ENCODE results near the gene FNDC3B. TPM values are rescaled to one million over a fixed set of nuclear protein-coding genes. Genes with fewer than 3 reads are reported as not detected.

FNDC3B gene
- total RNA-seq, 4 donors from 2014 or later = 49.7 to 188 (median 165) TPM

DNA sequence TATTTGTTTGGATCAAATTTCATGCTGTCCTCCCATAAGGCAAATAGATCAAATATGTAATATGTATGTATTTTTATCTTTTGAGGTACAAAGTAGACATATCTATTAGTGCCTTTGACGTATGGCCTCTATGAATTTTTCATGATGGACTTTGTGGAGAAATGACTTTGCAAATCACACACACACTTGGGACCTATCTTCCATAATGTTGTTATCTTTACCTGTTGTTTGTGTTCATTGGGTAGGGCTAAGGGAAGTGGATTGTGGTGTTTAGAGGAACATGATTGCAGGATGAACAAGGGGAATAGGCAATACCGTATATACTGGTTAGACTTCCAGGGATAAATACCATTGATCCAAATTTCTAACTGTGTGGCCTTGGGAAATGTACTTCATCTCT is 266.6 kb downstream of the FNDC3B start:
- no peak overlapping the region for H3K27ac ChIP-seq
- no peak for DNase-seq
- intact Hi-C loops (cut with DNase I; ENCODE audit: low total_unique reads) = no loop called here
- no peaks in the 10 kb centered on the region for H3K9me3 ChIP-seq
- no peaks in the 10 kb centered on the region for H3K4me1 ChIP-seq
- H3K27me3 ChIP-seq = no peaks in the 10 kb centered on the region
- H3K36me3 ChIP-seq = no peaks in the 10 kb centered on the region
- no peak overlapping the region for H3K4me3 ChIP-seq
- TF ChIP-seq POLR2A (IDR thresholded peaks at IDR 0.05) = no peak
- TF ChIP-seq, protein P1, sequence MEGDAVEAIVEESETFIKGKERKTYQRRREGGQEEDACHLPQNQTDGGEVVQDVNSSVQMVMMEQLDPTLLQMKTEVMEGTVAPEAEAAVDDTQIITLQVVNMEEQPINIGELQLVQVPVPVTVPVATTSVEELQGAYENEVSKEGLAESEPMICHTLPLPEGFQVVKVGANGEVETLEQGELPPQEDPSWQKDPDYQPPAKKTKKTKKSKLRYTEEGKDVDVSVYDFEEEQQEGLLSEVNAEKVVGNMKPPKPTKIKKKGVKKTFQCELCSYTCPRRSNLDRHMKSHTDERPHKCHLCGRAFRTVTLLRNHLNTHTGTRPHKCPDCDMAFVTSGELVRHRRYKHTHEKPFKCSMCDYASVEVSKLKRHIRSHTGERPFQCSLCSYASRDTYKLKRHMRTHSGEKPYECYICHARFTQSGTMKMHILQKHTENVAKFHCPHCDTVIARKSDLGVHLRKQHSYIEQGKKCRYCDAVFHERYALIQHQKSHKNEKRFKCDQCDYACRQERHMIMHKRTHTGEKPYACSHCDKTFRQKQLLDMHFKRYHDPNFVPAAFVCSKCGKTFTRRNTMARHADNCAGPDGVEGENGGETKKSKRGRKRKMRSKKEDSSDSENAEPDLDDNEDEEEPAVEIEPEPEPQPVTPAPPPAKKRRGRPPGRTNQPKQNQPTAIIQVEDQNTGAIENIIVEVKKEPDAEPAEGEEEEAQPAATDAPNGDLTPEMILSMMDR (IDR thresholded peaks at IDR 0.05) = no peak

DNA sequence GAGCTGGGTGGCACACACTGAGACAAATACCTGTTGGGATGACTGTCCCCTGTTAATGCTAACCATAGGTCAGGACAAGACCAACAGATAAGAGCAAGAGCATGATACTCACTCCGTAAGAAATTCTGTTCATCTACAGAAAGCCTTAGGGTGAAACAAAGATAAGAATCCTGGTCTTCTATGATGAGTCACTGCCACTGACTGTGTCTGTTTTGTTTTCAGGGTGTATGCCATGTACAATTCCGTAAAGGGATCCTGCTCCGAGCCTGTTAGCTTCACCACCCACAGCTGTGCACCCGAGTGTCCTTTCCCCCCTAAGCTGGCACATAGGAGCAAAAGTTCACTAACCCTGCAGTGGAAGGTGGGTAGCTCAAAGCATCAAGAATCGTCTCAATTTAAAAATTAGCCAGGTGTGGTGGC is 267.8 kb downstream of the FNDC3B start:
- intact Hi-C loops (cut with DNase I; ENCODE audit: low total_unique reads) = no loop called here
- Histone ChIP-seq H3K27ac (peak overlapping the region; percentile 30 to 31), H3K36me3 (no peaks in the 10 kb centered on the region), H3K4me3 (no peak overlapping the region), H3K9me3 (no peaks in the 10 kb centered on the region), H3K4me1 (no peaks in the 10 kb centered on the region), H3K27me3 (no peaks in the 10 kb centered on the region)
- TF ChIP-seq, protein P1 (IDR thresholded peaks at IDR 0.05) = no peak
- TF ChIP-seq POLR2A (IDR thresholded peaks at IDR 0.05) = no peak
- no peak for DNase-seq

DNA sequence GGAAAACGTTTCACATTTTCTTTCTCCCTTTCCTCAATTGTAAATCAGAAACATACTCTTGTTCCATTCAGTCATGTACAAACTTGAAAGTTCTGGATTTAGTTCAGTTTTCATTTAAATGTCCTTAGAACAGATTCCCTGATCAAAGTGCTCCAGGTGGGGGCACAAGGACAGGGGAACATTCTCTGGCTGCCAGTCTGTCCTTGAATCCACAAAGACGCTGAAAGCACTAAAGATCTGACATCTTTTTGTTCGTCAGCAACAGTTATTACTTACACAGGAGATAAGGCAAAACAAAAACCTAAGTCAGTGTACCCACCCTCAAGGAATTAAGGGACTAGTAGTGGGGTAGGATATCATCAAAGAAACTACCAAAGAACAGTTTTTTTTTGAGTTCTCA is 269.7 kb downstream of the FNDC3B start:
- H3K27ac ChIP-seq = peak overlapping the region; percentile 16 to 25
- H3K36me3 ChIP-seq = no peaks in the 10 kb centered on the region
- DNase-seq = no peak
- intact Hi-C loops (cut with DNase I; ENCODE audit: low total_unique reads) = no loop called here
- H3K27me3 ChIP-seq = no peaks in the 10 kb centered on the region
- no peak for TF ChIP-seq POLR2A (IDR thresholded peaks at IDR 0.05)
- TF ChIP-seq, protein P1 (IDR thresholded peaks at IDR 0.05) = no peak
- peaks cover 0 to 7% of the 10 kb centered on the region in 2 donors for H3K4me1 ChIP-seq
- no peaks in the 10 kb centered on the region for H3K9me3 ChIP-seq
- H3K4me3 ChIP-seq = no peak overlapping the region

DNA sequence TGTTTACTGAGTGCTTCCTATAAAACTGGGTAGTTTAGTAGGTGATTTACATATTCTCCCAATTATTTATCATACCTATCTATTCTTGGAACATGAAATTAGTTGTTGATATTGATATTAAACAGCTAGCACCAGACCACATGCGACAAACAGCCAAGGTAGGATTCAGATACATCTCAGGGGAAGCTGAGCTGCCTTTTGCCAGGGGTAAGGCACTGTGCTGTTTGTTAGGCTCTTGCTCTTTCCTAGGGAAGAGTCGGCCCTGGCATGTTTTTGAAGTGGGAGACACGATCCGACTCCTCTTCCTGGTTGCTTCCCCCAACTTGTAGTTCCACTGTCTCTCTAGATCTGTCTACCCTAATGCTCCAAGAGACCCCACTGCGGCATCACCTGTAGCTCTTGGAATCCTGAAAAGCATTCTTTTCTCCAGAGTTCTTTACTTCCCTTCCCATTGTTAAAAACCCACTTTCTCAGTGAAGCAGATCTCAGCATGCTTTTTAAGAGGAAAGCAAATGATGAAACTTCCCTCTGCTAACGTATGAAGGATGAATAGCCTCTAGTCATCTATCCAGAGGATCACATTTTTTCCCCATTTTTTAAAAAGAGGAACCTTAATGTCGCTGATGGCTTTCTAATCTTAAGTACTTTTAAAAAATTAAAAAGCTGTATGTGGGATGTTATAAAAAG is 270.5 kb downstream of the FNDC3B start:
- no peak for DNase-seq
- no peak for TF ChIP-seq POLR2A (IDR thresholded peaks at IDR 0.05)
- TF ChIP-seq, protein P1 (IDR thresholded peaks at IDR 0.05) = no peak
- H3K36me3 ChIP-seq = no peaks in the 10 kb centered on the region
- no peaks in the 10 kb centered on the region for H3K9me3 ChIP-seq
- no peaks in the 10 kb centered on the region for H3K27me3 ChIP-seq
- intact Hi-C loops (cut with DNase I; ENCODE audit: low total_unique reads) = loop anchor here (10.0 kb wide), 1 partner anchor 175 kb away; no protein-coding TSS in a partner anchor
- H3K4me1 ChIP-seq = peaks cover under 1 to 11% of the 10 kb centered on the region in 2 donors
- H3K27ac ChIP-seq = peak overlapping the region; percentile 8 to 16
- no peak overlapping the region for H3K4me3 ChIP-seq

DNA sequence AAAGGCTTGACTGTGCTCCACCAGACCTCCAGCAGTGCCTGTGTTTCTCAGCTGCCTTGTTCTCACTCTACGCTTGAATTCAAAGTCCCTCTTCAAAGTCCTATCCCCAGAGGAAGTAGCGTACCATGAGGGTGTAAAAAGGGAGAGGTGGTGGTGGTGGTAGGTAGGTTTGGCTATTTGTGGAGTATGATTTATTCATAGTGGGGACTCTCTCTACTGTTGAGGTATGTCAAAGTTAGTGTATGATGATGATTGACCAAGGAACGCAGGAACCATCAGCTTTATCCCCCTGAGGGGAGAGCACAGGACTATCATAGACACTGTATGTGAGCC is 271.0 kb downstream of the FNDC3B start:
- H3K27me3 ChIP-seq = no peaks in the 10 kb centered on the region
- intact Hi-C loops (cut with DNase I; ENCODE audit: low total_unique reads) = loop anchor here (10.0 kb wide), 1 partner anchor 176 kb away; no protein-coding TSS in a partner anchor
- H3K4me3 ChIP-seq = no peak overlapping the region
- peaks cover 4 to 16% of the 10 kb centered on the region in 2 donors for H3K4me1 ChIP-seq
- DNase-seq = no peak
- H3K9me3 ChIP-seq = no peaks in the 10 kb centered on the region
- peak overlapping the region; percentile 4 to 16 for H3K27ac ChIP-seq
- TF ChIP-seq, protein P1 (IDR thresholded peaks at IDR 0.05) = no peak
- no peak for TF ChIP-seq POLR2A (IDR thresholded peaks at IDR 0.05)
- H3K36me3 ChIP-seq = no peaks in the 10 kb centered on the region
